Measurements from ENCODE around the gene MAP3K12. TPM values are rescaled to one million over a fixed set of nuclear protein-coding genes. Genes with fewer than 3 reads are reported as not detected.

Gene MAP3K12
- total RNA-seq, 2 experiments from 2014 or later, result 6.0 to 8.2 TPM

DNA sequence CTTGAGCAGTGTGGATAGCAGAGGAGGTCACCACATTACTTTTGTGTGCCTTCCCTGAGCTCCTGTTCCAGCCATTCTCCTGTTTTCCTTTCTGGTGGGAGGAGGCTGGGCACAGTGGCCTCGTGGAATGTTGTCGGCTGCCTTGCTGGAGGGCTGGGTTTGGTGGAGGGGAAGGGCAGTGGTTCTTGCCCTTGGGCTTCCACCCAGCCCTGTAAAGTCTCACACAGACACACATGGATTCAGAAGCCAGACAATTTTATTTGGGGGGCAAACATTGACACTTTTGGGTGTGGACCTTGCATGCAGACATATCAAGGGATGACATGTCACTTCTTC is 7.2 kb upstream of the MAP3K12 start:
- CTCF ChIA-PET, result interaction anchor here (0.6 kb wide), 1 partner anchor 147 kb away, joined by 3 read pairs; no protein-coding TSS in a partner anchor
- DNase-seq, result no peak
- intact Hi-C loops (cut with micrococcal nuclease), result no loop called here
- H3K27me3 Mint-ChIP-seq (ENCODE audit: low read depth), result no peaks in the 10 kb centered on the region
- H3K27ac Mint-ChIP-seq, result no peak overlapping the region
- no peak overlapping the region for H3K4me3 Mint-ChIP-seq
- H3K4me1 Mint-ChIP-seq (ENCODE audit: low read depth), result peaks cover 22% of the 10 kb centered on the region
- H3K9me3 Mint-ChIP-seq, result no peaks in the 10 kb centered on the region
- H3K36me3 Mint-ChIP-seq (ENCODE audit: low read depth), result peaks cover 4% of the 10 kb centered on the region

- CTCF ChIA-PET, result interaction anchor here (0.6 to 1.0 kb wide), 4 partner anchors 15 to 184 kb away, joined by 3 read pairs; partner anchors contain the start of gene AAAS
- peaks cover 22% of the 10 kb centered on the region for H3K4me1 Mint-ChIP-seq (ENCODE audit: low read depth)
- no peaks in the 10 kb centered on the region for H3K9me3 Mint-ChIP-seq
- no peak for DNase-seq
- H3K4me3 Mint-ChIP-seq, result no peak overlapping the region
- H3K27ac Mint-ChIP-seq, result no peak overlapping the region
- H3K27me3 Mint-ChIP-seq (ENCODE audit: low read depth), result no peaks in the 10 kb centered on the region
- peaks cover 4% of the 10 kb centered on the region for H3K36me3 Mint-ChIP-seq (ENCODE audit: low read depth)
- intact Hi-C loops (cut with micrococcal nuclease), result no loop called here
These were observed 6.5 kb upstream of the MAP3K12 start for GRCh38 chr12:53505555-53506449.

GRCh38 chr12:53505086-53505485 is 5.8 kb upstream of the MAP3K12 start:
- Mint-ChIP-seq H3K4me3 (no peak overlapping the region), H3K27me3 (ENCODE audit: low read depth) (no peaks in the 10 kb centered on the region), H3K27ac (no peak overlapping the region), H3K4me1 (ENCODE audit: low read depth) (peaks cover 24% of the 10 kb centered on the region), H3K9me3 (no peaks in the 10 kb centered on the region), H3K36me3 (ENCODE audit: low read depth) (peaks cover 4% of the 10 kb centered on the region)
- peak; percentile 2 for DNase-seq
- intact Hi-C loops (cut with micrococcal nuclease), result no loop called here
- CTCF ChIA-PET, result interaction anchor here (0.5 to 1.0 kb wide), 4 partner anchors 14 to 184 kb away, joined by 3 read pairs; partner anchors contain the start of gene AAAS

DNA sequence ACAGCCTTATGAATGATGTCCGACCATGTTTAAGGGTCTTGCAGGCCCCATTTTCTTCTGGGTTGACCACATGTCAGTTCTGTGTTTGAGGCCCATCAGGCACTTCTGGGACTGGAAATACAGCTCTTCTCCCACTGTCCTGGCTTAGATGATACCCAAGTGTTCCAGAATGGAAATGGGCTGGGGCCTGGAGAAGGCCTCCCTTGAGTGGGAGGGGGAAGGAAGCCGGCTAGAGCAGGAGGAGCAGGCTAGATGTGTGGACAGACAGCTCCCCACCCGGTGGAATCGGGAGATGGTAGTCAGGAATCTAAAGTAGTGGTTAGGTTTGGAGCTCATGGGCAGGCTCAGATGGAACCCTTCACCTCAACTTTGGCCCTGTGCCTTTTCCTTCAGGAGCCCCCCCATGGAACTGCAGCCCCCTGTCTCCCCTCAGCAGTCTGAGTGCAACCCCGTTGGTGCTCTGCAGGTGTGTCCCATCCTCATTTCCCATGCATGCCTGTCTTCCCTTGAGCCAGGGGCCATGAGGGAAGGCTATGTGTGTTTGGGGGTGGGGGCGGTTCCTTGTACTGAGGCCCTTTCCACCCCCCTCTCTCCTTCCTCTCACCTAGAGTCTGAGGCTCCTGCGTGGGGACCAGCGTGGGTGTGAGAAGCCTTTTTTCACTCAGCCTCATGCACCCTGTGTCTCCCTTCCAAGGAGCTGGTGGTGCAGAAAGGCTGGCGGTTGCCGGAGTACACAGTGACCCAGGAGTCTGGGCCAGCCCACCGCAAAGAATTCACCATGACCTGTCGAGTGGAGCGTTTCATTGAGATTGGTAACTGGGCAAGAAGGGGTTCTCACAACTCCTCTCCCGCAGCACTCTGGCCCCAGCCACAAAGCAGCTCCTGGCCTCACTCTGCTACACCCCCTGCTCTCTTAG is 5.0 kb upstream of the MAP3K12 start:
- intact Hi-C loops (cut with micrococcal nuclease), result loop anchor here (5.0 kb wide), 2 partner anchors 297 to 407 kb away; partner anchors contain the start of genes IGFBP6 and ITGB7
- Mint-ChIP-seq H3K4me1 (ENCODE audit: low read depth) (peaks cover 29% of the 10 kb centered on the region), H3K36me3 (ENCODE audit: low read depth) (peaks cover 4% of the 10 kb centered on the region), H3K4me3 (no peak overlapping the region), H3K27me3 (ENCODE audit: low read depth) (no peaks in the 10 kb centered on the region), H3K9me3 (no peaks in the 10 kb centered on the region), H3K27ac (no peak overlapping the region)
- no peak for DNase-seq
- CTCF ChIA-PET, result interaction anchor here (0.5 kb wide), 1 partner anchor 63 kb away, joined by 3 read pairs; no protein-coding TSS in a partner anchor

- DNase-seq, result no peak
- no peak overlapping the region for H3K27ac Mint-ChIP-seq
- intact Hi-C loops (cut with micrococcal nuclease), result loop anchor here (5.0 kb wide), 2 partner anchors 296 to 406 kb away; partner anchors contain the start of genes IGFBP6 and ITGB7
These were observed 3.9 kb upstream of the MAP3K12 start for GRCh38 chr12:53502983-53503728.

DNA sequence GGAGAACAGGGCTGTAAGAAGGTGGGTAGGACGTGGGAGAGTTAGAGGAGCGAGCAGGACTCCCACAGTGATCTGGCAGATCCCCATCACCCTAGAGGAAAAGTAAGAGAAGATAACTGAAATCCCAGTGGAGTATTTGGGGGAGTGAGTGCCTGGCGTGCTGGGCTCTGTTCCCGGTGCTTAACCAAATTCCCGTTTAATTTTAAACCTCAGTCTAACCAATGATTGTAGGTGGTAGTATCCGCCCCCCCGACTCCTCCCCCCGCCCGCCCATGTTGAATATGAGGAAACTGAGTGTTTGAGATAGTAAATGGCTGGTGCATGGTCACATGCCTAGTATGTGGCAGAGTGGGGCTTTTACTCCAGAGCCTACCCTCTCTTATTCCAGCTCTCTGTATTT is 3.1 kb upstream of the MAP3K12 start:
- no peaks in the 10 kb centered on the region for H3K27me3 Mint-ChIP-seq (ENCODE audit: low read depth)
- peaks cover 37% of the 10 kb centered on the region for H3K4me1 Mint-ChIP-seq (ENCODE audit: low read depth)
- peak overlapping the region; percentile 96 for H3K27ac Mint-ChIP-seq
- H3K4me3 Mint-ChIP-seq, result peak overlapping the region; percentile 81
- H3K9me3 Mint-ChIP-seq, result no peaks in the 10 kb centered on the region
- CTCF ChIA-PET, result no interaction called here
- intact Hi-C loops (cut with micrococcal nuclease), result loop anchor here (5.0 kb wide), 2 partner anchors 295 to 405 kb away; partner anchors contain the start of genes IGFBP6 and ITGB7
- H3K36me3 Mint-ChIP-seq (ENCODE audit: low read depth), result peaks cover 4% of the 10 kb centered on the region
- no peak for DNase-seq

More at GRCh38 chr12:53502983-53503728, 3.9 kb upstream of the MAP3K12 start:
- H3K9me3 Mint-ChIP-seq, result no peaks in the 10 kb centered on the region
- H3K36me3 Mint-ChIP-seq (ENCODE audit: low read depth), result peaks cover 4% of the 10 kb centered on the region
- CTCF ChIA-PET, result no interaction called here
- H3K27me3 Mint-ChIP-seq (ENCODE audit: low read depth), result no peaks in the 10 kb centered on the region
- peaks cover 35% of the 10 kb centered on the region for H3K4me1 Mint-ChIP-seq (ENCODE audit: low read depth)
- H3K4me3 Mint-ChIP-seq, result no peak overlapping the region

DNA sequence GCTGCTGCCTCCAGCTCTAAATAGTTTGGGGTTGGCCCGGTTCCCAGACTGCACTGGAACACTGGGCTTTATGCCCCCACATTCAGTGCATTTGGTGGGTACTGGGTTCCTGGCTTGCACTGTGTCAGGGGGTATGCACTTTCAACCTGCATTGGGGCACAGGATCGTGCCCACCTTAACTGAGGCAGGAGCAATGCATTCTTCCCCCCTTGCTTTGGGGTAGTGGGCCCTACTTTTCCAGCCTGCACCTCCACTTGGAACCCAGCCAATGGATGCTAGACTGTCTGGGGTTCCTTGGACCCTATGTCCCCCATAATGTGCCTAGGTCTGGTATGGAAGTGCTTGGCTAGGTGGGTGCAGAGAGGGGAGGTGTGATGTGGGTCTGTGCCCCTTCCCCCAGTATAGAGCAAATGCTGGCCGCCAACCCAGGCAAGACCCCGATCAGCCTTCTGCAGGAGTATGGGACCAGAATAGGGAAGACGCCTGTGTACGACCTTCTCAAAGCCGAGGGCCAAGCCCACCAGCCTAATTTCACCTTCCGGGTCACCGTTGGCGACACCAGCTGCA is 2.4 kb upstream of the MAP3K12 start:
- H3K9me3 Mint-ChIP-seq, result no peaks in the 10 kb centered on the region
- DNase-seq, result no peak
- CTCF ChIA-PET, result interaction anchor here (0.9 to 2.8 kb wide), 7 partner anchors 8 to 157 kb away, joined by 3 to 25 read pairs (median 5); no protein-coding TSS in a partner anchor
- H3K27ac Mint-ChIP-seq, result peak overlapping the region; percentile 96
- H3K4me1 Mint-ChIP-seq (ENCODE audit: low read depth), result peaks cover 41% of the 10 kb centered on the region
- intact Hi-C loops (cut with micrococcal nuclease), result loop anchor here (1.0 to 5.0 kb wide), 7 partner anchors 8 to 404 kb away; partner anchors contain the start of genes ATF7, ATP5MC2, ESPL1 and IGFBP6
- no peaks in the 10 kb centered on the region for H3K27me3 Mint-ChIP-seq (ENCODE audit: low read depth)
- peak overlapping the region; percentile 81 for H3K4me3 Mint-ChIP-seq
- H3K36me3 Mint-ChIP-seq (ENCODE audit: low read depth), result peaks cover 4% of the 10 kb centered on the region

DNA sequence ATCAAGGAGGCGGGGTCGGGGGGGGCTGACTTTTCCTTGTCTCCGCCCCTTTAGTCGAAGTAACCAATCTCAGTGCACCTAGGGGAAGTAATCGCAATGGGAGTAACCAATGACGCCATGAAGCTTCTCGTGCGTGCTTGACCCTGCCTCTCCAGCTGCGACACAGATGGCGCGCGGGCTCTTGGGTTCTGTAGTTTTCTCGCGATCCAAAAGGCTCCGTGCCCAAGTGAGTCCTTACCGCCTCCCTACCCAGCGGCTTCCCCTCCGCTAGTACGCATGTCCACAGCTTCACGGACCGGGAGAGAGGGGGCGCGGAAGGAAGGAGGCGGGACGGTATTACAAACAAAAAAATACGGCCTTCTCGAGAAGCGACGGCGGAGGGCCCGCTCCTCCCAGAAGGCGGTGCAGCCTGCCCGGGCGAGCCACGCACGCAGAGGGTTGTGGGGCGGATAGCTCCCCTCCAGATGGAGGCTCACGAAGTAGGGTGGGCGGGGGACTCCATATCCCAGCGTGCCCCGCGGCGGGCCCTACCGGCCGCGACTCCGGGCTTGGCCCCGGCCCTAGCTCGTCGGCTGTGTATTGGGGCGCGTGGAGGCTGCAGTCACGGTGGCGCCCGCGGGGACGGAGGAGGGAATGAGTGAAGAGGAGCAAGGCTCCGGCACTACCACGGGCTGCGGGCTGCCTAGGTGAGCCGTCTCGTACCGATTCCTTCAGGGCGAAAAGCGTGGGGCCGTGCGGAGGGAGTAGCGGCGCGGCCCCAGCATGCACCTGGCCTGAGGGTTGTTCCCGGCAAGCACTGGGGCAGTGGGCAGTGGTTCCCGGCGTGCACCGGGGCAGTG is 1.7 kb upstream of the MAP3K12 start, which contains the start of gene TARBP2:
TSS of gene TARBP2 (plus strand) at position 508 of the 839 bp plus-strand sequence. CDS start at position 634, 126 bp downstream.
- peak; percentile 97 for DNase-seq
- Mint-ChIP-seq H3K36me3 (ENCODE audit: low read depth) (peaks cover 4% of the 10 kb centered on the region), H3K27ac (peak within 1 kb of the TSS; percentile 96), H3K9me3 (no peaks in the 10 kb centered on the region), H3K4me1 (ENCODE audit: low read depth) (peaks cover 41% of the 10 kb centered on the region), H3K4me3 (peak within 1 kb of the TSS; percentile 81), H3K27me3 (ENCODE audit: low read depth) (no peaks in the 10 kb centered on the region)
- intact Hi-C loops (cut with micrococcal nuclease), result loop anchor here (1.0 to 5.0 kb wide), 14 partner anchors 8 to 495 kb away; partner anchors contain the start of genes ATF7, ATP5MC2, CALCOCO1 and EIF4B
- CTCF ChIA-PET, result interaction anchor here (0.7 to 2.8 kb wide), 10 partner anchors 9 to 180 kb away, joined by 3 to 25 read pairs (median 4); partner anchors contain the start of genes AAAS and ATP5MC2

GRCh38 chr12:53500142-53500775 is 1.0 kb upstream of the MAP3K12 start:
- intact Hi-C loops (cut with micrococcal nuclease), result loop anchor here (1.0 to 5.0 kb wide), 10 partner anchors 49 to 494 kb away; partner anchors contain the start of genes CALCOCO1, EIF4B, IGFBP6 and ITGB7
- Mint-ChIP-seq H3K27ac (peak overlapping the region; percentile 96), H3K27me3 (ENCODE audit: low read depth) (no peaks in the 10 kb centered on the region), H3K4me1 (ENCODE audit: low read depth) (peaks cover 41% of the 10 kb centered on the region), H3K36me3 (ENCODE audit: low read depth) (no peaks in the 10 kb centered on the region), H3K9me3 (no peaks in the 10 kb centered on the region), H3K4me3 (peak overlapping the region; percentile 81)
- CTCF ChIA-PET, result interaction anchor here (0.6 to 2.8 kb wide), 10 partner anchors 9 to 673 kb away, joined by 3 to 25 read pairs (median 4); partner anchors contain the start of genes AAAS and ATP5MC2
- DNase-seq, result peak; percentile 40

GRCh38 chr12:53498235-53498630 is 1.0 kb downstream of the MAP3K12 start:
- DNase-seq, result no peak
- intact Hi-C loops (cut with micrococcal nuclease), result no loop called here
- H3K4me1 Mint-ChIP-seq (ENCODE audit: low read depth), result peaks cover 42% of the 10 kb centered on the region
- CTCF ChIA-PET, result interaction anchor here (0.6 to 2.6 kb wide), 5 partner anchors 10 to 290 kb away, joined by 3 to 15 read pairs (median 4); partner anchors contain the start of gene SP1
- H3K27me3 Mint-ChIP-seq (ENCODE audit: low read depth), result no peaks in the 10 kb centered on the region
- no peaks in the 10 kb centered on the region for H3K9me3 Mint-ChIP-seq
- peak overlapping the region; percentile 81 for H3K4me3 Mint-ChIP-seq
- no peaks in the 10 kb centered on the region for H3K36me3 Mint-ChIP-seq (ENCODE audit: low read depth)
- peak overlapping the region; percentile 61 for H3K27ac Mint-ChIP-seq
